NCI-H510A (cell line): ENCODE data around the gene RPS17.
A peak's percentile ranks its signal among the peaks of the same experiment; 100 is the strongest.

Source experiments
- DNase-seq: peaks from one replicate; lab custom pipeline; 2025; lab: John Stamatoyannopoulos, UW

The RPS17 gene

DNA sequence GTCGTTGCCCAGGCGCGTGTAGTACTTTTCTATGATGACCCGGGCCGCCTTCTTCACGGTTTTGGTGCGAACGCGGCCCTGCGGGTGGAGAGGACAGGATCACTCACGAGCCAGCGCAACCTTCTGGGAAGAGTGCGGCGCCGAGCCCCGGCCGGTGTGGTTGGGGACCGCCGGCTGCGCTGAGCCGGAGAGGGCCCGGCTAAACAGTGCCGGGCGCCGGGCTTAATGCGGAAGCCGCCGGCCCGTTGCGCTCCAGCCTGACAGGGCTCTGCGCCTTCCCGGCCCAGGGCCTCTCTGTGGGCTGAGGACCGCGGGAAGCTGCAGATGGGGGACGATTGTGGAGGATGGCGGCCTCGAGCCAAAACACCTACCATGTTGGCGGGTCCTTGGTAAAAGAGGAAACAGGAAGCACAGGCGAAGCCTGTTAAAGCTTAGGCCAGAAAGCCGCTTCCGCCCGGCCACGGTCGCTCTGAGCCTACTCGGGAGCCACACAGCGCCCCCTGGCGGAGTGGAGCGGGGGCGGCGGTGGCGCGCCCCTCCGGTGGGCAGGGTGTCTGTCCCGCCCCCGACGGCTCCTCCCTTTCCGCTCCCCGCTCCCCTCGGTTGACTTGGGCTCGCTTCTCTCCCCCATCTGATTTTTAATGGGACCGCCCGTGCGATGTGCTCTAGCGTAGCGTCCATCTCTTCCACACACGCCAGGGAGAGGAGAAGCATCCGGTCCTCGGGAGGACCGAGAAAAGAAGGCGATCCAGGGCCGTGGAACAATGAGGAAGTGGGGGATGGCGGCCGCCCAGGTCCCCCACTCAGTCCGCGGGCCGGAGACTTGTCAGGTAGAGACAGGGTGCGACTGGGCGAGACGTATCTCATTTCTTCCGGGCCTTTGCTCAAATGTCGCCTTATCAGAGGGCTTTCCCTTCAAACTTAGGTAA is at the start of gene RPS17:
Gene RPS17 (minus strand): TSS at position 403 of the 929 bp plus-strand sequence. CDS start 29 bp downstream, at position 374.
- DNase-seq, result no peak

GRCh38 chr15:82587805-82588204 is 47.5 kb upstream of the RPS17 start:
- DNase-seq, result no peak

DNA sequence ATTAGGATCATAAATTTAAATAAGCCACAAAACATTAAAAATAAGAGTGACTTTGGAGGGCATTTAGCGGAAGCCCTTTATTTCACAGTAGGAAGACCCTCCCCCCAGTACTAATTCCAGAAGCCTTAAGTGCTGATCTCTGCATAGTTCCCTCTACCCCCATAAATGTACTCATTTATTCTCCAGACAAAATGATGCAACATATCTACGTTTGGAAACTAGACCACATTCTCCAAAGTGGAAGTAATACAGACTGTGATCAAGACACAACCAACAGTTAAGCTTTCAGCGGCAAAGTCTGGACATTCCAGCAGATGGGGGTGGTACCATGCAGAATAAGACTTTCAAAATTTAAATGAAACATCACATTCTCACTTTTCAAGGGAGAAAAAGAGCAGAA is 44.8 kb upstream of the RPS17 start:
- DNase-seq, result no peak

DNA sequence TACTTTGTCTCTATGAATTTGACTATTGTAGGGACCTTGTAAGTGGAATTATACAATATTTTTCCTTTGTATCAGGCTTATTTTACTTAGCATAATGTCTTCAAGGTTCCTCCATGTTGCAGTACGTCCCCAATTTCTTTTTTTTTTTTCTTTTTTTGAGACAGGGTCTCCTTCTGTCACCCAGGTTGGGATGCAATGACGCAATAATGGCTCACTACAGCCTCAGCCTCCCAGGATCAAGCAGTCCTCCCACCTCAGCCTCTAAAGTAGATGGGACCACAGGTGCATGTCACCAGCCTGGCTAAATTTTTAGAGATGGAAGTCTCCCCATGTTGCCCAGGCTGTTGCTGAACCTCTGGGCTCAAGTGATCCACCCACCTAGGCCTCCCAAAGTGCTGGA is 40.5 kb upstream of the RPS17 start:
- no peak for DNase-seq

GRCh38 chr15:82575335-82575734 is 35.1 kb upstream of the RPS17 start:
- DNase-seq, result no peak

DNA sequence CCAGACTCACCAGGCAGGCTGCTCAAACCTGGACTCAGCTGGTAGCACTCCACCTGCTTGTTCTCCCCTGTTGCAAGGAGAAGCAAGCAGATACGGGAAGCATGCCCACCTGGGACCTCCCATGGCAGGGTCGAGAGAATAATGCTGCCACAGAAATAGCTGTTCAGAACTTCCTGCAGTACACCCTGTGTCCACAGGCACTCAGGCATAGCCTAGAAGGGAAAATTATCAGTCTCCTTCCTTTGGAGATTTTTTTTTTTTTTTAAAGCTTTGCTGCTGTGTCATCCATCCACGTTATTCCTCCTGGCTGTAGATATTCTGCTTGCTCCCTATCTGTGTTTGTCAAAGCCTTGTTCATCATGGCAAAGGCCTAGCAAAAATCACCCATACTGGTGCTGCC is 32.7 kb upstream of the RPS17 start:
- DNase-seq, result no peak

- DNase-seq, result peak; percentile 23
These were observed 32.1 kb upstream of the RPS17 start for GRCh38 chr15:82572311-82572710.

DNA sequence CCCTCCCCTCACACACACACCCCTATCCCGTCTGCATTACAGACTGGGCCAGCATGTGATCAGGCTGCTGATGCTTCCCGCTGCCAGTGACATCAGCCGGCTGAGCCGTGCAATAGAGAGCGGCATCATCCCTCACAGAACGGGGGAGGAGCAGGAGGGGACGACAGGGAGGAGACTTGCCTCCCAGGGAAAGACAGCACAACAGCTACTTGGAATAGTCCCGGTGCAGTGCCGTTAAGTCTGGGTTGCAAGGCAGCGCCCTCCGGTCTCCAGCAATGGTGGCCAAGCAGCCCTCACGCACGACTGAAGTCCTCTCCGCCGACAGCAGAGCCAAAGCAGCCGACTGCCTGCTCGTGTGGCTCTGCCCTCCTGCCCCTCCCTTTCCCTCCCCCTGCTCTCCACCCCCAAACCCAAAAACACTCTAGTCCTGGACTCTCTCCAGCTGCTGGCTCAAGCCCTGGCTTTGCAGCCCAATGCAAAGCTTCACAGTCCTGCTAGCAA is 31.5 kb upstream of the RPS17 start:
- DNase-seq, result peak; percentile 17

- no peak for DNase-seq
These were observed 30.7 kb upstream of the RPS17 start for GRCh38 chr15:82570721-82571508.

GRCh38 chr15:82569834-82570233 is 29.6 kb upstream of the RPS17 start:
- no peak for DNase-seq

- no peak for DNase-seq
These were observed 28.7 kb upstream of the RPS17 start for GRCh38 chr15:82568986-82569385.

DNA sequence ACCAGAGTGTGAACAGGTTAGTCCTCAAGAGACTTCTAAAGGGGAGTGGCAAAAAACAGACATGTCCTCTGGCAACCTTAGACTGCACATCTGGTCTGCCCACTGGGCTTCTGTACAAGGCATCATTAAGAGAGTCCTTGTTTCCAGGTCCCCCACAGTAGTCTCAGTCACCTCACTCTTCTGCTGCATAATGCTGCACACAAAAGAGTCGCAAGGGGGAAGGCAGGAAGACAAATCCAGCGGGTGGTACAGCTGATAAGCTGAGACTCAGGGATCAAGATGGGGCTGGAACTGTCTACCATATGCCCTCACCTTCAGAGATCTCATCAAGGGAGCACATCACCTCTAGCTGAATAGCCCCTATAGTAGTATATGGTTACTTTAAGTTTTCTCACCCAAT is 27.4 kb upstream of the RPS17 start:
- DNase-seq, result no peak

DNA sequence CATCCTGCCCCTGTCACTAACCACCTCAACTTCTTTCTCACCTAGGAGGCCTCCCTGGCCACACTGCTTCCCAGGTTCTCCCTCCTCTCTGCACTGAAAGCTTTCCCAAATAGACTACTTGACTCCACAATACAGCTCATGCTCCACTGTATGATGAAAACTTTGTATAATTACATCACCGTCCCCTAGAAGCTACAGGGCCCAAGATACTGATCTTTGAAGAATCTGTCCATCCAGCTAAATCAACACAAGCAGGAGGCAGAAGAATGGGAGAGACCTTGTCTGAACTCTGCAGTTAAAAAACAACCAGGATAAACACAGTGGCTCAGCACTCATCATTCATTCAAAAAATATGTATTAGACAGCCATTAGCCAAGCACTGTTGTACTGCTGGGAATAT is 26.4 kb upstream of the RPS17 start:
- DNase-seq, result no peak

- DNase-seq, result no peak
These were observed 18.2 kb upstream of the RPS17 start for GRCh38 chr15:82558502-82558901.

- no peak for DNase-seq
These were observed 16.2 kb upstream of the RPS17 start for GRCh38 chr15:82556315-82557035.

DNA sequence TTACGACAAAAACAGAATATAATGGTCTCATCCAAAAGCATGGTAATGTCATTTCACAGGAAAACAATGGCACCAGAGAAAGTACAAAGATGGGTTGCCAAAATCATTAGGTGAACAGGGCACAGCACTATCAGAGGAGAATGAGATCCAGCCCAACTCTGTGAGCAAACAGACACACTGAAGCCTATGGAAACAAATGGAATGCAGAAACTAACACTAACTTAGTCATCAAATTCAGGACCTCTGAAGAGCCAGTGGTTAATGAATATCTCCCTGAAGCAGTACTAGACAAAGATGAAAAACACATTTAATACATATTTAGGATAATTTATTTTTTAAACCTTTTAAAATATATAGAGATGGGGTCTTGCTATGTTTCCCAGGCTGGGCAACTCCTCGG is 14.6 kb upstream of the RPS17 start:
- no peak for DNase-seq

DNA sequence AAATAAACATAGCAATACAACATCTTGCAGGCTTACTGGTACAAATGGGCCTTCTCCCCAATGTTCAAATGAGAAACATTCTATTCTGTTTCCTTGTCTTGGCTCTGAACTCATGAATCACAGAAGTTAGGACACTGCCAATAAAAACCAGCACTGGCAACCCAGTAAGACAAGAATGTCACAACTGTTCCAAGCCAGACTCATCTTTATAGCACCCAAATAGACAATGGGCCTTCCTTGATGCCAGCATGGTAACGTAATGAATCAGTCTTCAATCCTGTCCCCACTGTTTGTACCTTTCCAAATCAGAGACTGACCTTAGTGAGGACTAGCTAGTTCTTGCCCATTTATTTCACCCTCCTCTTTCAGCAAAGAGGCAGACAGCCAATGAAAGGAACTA is 14.1 kb upstream of the RPS17 start:
- no peak for DNase-seq

- no peak for DNase-seq
These were observed 13.6 kb upstream of the RPS17 start for GRCh38 chr15:82553846-82554245.

DNA sequence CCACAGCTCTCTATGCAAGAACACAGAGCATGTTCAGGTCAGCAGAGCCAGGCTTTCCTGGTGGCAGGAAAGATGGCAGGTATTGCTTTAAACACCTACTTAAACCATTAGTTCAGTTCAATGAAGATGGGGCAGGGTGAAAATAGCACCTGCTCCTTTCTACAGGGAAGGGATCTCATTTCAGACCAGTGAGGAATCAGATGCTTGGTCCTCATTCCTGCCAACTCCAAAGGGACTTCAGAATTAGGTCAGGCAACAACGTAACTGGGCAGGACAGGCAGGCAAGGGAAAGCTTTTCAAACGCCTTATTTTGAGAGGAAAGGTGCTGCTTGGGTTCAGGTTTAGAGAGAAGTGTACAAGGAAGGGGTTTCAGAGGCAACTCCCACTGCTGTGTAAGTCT is 12.6 kb upstream of the RPS17 start:
- DNase-seq, result no peak

- DNase-seq, result no peak
These were observed 11.5 kb upstream of the RPS17 start for GRCh38 chr15:82551646-82552247.

- DNase-seq, result no peak
These were observed 9.0 kb upstream of the RPS17 start for GRCh38 chr15:82549199-82549665.

GRCh38 chr15:82548700-82549099 is 8.4 kb upstream of the RPS17 start:
- DNase-seq, result no peak
